Hepatocyte (in vitro differentiated cells): ENCODE measurements around the gene ULK4.

ENCODE experiments used
- CTCF ChIP-seq: fragments of 200-600 bp; sonication (generic); IDR thresholded peaks from 2 replicates; pipeline ENCODE4 v1.5.1; 2016; ENCODE audit warnings: antibody characterized with exemption, mild to moderate bottlenecking; ENCODE audit not compliant: poor library complexity
- EZH2 ChIP-seq: fragments of 200-600 bp; sonication (generic); IDR thresholded peaks from 2 replicates; pipeline ENCODE4 v1.6.1; 2016; ENCODE audit warnings: antibody characterized with exemption, mild to moderate bottlenecking, borderline replicate concordance
- EZH2phosphoT487 ChIP-seq: fragments of 200-600 bp; sonication (generic); IDR thresholded peaks from one replicate; pipeline ENCODE4 v1.6.1; 2018; ENCODE audit warnings: antibody characterized with exemption, mild to moderate bottlenecking, low read depth, moderate library complexity; ENCODE audit not compliant: unreplicated experiment, severe bottlenecking

- TF ChIP-seq CTCF (no peak), EZH2 (no peak), EZH2phosphoT487 (no peak)
These were observed 299.6 kb downstream of the ULK4 start for GRCh38 chr3:41662288-41662687.
